PC-9 (cell line): ENCODE results near the gene ARHGAP42.

Source experiments
- EZH2 ChIP-seq: fragments of 200-600 bp; sonication (generic); IDR thresholded peaks from 2 replicates; pipeline ENCODE4 v1.8.0; 2017; ENCODE audit warnings: antibody characterized with exemption, low read depth
- TF ChIP-seq, protein P1 (sequence below): fragments of 200-600 bp; sonication (generic); conservative IDR thresholded peaks from 2 replicates; pipeline ENCODE4 v1.6.1; 2017; ENCODE audit warnings: mixed run types, antibody characterized with exemption, mild to moderate bottlenecking, moderate library complexity

GRCh38 chr11:101031713-101032112 lies 344.6 kb downstream of the ARHGAP42 start:
- TF ChIP-seq, protein P1, sequence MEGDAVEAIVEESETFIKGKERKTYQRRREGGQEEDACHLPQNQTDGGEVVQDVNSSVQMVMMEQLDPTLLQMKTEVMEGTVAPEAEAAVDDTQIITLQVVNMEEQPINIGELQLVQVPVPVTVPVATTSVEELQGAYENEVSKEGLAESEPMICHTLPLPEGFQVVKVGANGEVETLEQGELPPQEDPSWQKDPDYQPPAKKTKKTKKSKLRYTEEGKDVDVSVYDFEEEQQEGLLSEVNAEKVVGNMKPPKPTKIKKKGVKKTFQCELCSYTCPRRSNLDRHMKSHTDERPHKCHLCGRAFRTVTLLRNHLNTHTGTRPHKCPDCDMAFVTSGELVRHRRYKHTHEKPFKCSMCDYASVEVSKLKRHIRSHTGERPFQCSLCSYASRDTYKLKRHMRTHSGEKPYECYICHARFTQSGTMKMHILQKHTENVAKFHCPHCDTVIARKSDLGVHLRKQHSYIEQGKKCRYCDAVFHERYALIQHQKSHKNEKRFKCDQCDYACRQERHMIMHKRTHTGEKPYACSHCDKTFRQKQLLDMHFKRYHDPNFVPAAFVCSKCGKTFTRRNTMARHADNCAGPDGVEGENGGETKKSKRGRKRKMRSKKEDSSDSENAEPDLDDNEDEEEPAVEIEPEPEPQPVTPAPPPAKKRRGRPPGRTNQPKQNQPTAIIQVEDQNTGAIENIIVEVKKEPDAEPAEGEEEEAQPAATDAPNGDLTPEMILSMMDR: no peak
- TF ChIP-seq EZH2: no peak
